ENCODE measurements around the gene SSR3. TPM values are rescaled to one million over a fixed set of nuclear protein-coding genes. Genes with fewer than 3 reads are reported as not detected.
A peak's percentile ranks its signal among the peaks of the same experiment; 100 is the strongest.

SSR3 gene
- total and polyA plus RNA-seq, 2 of the 8 experiments (the other 6 are each of a cell fraction or from before 2014, with no cell fraction given) = 92.7 to 208 TPM

DNA sequence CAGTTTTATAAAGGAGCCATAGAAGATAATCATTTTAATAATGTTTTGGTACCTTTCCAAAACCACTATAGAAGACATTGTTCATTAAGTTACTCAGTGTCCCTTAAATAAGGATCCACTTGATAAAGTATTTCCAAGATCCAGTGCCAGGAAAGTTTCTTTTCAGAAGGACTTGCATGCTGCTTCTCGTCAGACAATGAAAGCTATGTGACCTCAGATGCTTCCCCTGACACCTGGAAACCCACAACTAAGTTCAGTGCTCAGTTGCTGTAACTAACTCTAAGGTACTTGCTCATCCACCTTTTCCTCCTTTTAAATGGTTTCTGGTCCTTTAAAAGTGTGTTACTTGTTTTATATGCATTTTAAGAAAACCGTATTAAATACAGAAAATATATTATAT lies 7.3 kb downstream of the SSR3 start:
- Histone ChIP-seq H2BK120ac (replicated peaks; ENCODE audit: low read depth, low read length) (no peak overlapping the region), H4K8ac (ENCODE audit: extremely low read depth, insufficient read depth, low read length) (no peak overlapping the region), H3K79me2 (ENCODE audit: control insufficient read depth in 1 of 2, insufficient read depth in 2 of 2, low read length in 2 of 2) (peaks cover 10 to 77% of the 10 kb centered on the region in 2 experiments; a peak in 3 of 4 replicates), H4K91ac (replicated peaks; ENCODE audit: insufficient read length, low read length) (no peak overlapping the region), H3K18ac (ENCODE audit: extremely low read depth, low read length) (no peak overlapping the region), H4K5ac (ENCODE audit: insufficient read length, low read depth, low read length) (no peak overlapping the region), H3K79me1 (ENCODE audit: low read depth, low read length) (no peaks in the 10 kb centered on the region; the same call in 1 of the 2 replicates), H3K56ac (replicated peaks; ENCODE audit: insufficient read length, low read depth, low read length) (no peak overlapping the region), H2AFZ (ENCODE audit: low read length) (no peak overlapping the region), H2BK5ac (ENCODE audit: low read depth, low read length) (no peak overlapping the region), H4K20me1 (replicated peaks in 1 of 2; ENCODE audit: control insufficient read depth in 1 of 2, insufficient read depth in 2 of 2, low read length in 2 of 2) (peaks cover 0 to 8% of the 10 kb centered on the region in 2 experiments), H3K4ac (replicated peaks; ENCODE audit: insufficient read length, low read depth, low read length) (no peak overlapping the region), H3K23me2 (ENCODE audit: low read depth, low read length) (no peaks in the 10 kb centered on the region), H3K9ac (replicated peaks in 1 of 4; ENCODE audit: extremely low read depth in 1 of 4, low read depth in 3 of 4, low read length in 3 of 4) (no peak overlapping the region), H2AK5ac (ENCODE audit: low read depth, low read length) (no peak overlapping the region), H3K27me3 (replicated peaks in 1 of 4; ENCODE audit: control insufficient read depth in 3 of 4, extremely low read depth in 1 of 4, insufficient read depth in 3 of 4, low read length in 3 of 4) (no peaks in the 10 kb centered on the region), H3K27ac (ENCODE audit: low read depth, low read length) (no peak overlapping the region), H3K14ac (ENCODE audit: insufficient read length) (no peak overlapping the region), H3K4me1 (replicated peaks in 1 of 4; ENCODE audit: control insufficient read depth in 3 of 4, insufficient read depth in 4 of 4, low read length in 3 of 4) (no peaks in the 10 kb centered on the region; a peak in 1 of 7 replicates), H3K4me3 (ENCODE audit: extremely low read depth in 1 of 4, insufficient read depth in 2 of 4, low read depth in 3 of 4, low read length in 4 of 4) (no peak overlapping the region), H2BK20ac (ENCODE audit: low read length) (no peak overlapping the region), H3K9me3 (ENCODE audit: insufficient read depth in 2 of 2, low read depth in 1 of 2, low read length in 1 of 2) (no peaks in the 10 kb centered on the region), H3K23ac (ENCODE audit: insufficient read length) (no peak overlapping the region), H3K4me2 (ENCODE audit: insufficient read depth in 1 of 2, low read depth in 2 of 2, low read length in 2 of 2) (no peak overlapping the region), H2BK15ac (ENCODE audit: low read length) (no peak overlapping the region), H2BK12ac (ENCODE audit: low read depth, low read length) (no peak overlapping the region), H3K36me3 (ENCODE audit: control insufficient read depth in 2 of 4, insufficient read depth in 4 of 4, low read length in 3 of 4) (peaks cover 28 to 92% (median 50%) of the 10 kb centered on the region in 4 experiments)
- ChIA-PET CTCF (ENCODE audit: partially characterized antibody) (interaction anchor here (0.5 to 1.4 kb wide), 4 partner anchors 12 to 535 kb away, joined by 3 to 4 read pairs (median 4); no protein-coding TSS in a partner anchor), POLR2A (ENCODE audit: partially characterized antibody) (interaction anchor here (1.2 to 1.8 kb wide), 2 partner anchors 13 to 82 kb away, joined by 3 to 4 read pairs; no protein-coding TSS in a partner anchor)
- peak in 1 of 2 experiments; percentile 14; a peak in 1 of 3 replicates for TF ChIP-seq POLR2A (IDR thresholded peaks at IDR 0.05; ENCODE audit: control extremely low read depth in 1 of 2, low read depth in 2 of 2, low read length in 2 of 2)
- no peak for TF ChIP-seq CBX5 (IDR thresholded peaks at IDR 0.05; ENCODE audit: low read depth, low read length)
- TF ChIP-seq, protein P1, sequence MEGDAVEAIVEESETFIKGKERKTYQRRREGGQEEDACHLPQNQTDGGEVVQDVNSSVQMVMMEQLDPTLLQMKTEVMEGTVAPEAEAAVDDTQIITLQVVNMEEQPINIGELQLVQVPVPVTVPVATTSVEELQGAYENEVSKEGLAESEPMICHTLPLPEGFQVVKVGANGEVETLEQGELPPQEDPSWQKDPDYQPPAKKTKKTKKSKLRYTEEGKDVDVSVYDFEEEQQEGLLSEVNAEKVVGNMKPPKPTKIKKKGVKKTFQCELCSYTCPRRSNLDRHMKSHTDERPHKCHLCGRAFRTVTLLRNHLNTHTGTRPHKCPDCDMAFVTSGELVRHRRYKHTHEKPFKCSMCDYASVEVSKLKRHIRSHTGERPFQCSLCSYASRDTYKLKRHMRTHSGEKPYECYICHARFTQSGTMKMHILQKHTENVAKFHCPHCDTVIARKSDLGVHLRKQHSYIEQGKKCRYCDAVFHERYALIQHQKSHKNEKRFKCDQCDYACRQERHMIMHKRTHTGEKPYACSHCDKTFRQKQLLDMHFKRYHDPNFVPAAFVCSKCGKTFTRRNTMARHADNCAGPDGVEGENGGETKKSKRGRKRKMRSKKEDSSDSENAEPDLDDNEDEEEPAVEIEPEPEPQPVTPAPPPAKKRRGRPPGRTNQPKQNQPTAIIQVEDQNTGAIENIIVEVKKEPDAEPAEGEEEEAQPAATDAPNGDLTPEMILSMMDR (IDR thresholded peaks at IDR 0.05; ENCODE audit: control extremely low read depth in 1 of 3, insufficient read depth in 1 of 3, low read depth in 1 of 3, low read length in 3 of 3) = no peak
- 89% methylated on average over 2 of the region's 2 CpGs; no CpG with 5 or more reads in 1 of the 2 experiments for WGBS, 2 experiments (ENCODE audit: extremely low coverage in 1 of 2, insufficient coverage in 1 of 2, insufficient read length in 1 of 2, insufficient replicate concordance in 2 of 2, low coverage in 1 of 2, low lambda C conversion rate in 2 of 2, missing lambda C conversion rate in 1 of 2)
- DNase-seq (ENCODE audit: low read depth in 1 of 2, low spot score in 2 of 2) = no peak
- no peak for FAIRE-seq
